Measurements from ENCODE around the gene ARHGAP29. TPM values are rescaled to one million over a fixed set of nuclear protein-coding genes. Genes with fewer than 3 reads are reported as not detected.
"Not testable (repeated sequence)": the region's sequence is repeated elsewhere in the genome, so short reads cannot be mapped to it uniquely, and the experiment has no call there.

The ARHGAP29 gene
- total RNA-seq, 1 donor from 2014 or later = 66.5 TPM

DNA sequence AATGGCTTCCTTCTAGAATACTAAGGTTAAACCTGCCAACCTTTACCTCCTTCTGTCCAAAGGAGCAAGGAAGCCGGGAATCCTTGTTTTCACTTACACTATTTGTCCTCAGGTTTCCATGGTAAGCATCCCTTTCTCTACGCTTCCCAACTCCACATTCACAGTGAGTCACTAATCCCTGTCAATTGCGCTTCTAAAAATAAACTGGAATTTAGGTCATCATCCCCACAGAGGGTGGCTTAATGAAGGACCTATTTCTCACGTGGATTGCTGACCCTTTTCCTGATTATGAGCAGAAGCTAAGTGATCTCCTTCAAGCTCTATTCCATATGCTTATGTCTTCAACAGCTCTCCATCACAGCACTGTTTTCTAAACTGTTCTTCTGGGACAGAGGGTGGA, 76.6 kb downstream of the ARHGAP29 start:
- intact Hi-C loops (cut with DNase I) = no loop called here
- TF ChIP-seq, protein P1, sequence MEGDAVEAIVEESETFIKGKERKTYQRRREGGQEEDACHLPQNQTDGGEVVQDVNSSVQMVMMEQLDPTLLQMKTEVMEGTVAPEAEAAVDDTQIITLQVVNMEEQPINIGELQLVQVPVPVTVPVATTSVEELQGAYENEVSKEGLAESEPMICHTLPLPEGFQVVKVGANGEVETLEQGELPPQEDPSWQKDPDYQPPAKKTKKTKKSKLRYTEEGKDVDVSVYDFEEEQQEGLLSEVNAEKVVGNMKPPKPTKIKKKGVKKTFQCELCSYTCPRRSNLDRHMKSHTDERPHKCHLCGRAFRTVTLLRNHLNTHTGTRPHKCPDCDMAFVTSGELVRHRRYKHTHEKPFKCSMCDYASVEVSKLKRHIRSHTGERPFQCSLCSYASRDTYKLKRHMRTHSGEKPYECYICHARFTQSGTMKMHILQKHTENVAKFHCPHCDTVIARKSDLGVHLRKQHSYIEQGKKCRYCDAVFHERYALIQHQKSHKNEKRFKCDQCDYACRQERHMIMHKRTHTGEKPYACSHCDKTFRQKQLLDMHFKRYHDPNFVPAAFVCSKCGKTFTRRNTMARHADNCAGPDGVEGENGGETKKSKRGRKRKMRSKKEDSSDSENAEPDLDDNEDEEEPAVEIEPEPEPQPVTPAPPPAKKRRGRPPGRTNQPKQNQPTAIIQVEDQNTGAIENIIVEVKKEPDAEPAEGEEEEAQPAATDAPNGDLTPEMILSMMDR (IDR thresholded peaks at IDR 0.05) = no peak
- Histone ChIP-seq H3K36me3 (no peaks in the 10 kb centered on the region), H3K4me3 (no peak overlapping the region), H3K27me3 (no peaks in the 10 kb centered on the region), H3K9me3 (no peaks in the 10 kb centered on the region), H3K4me1 (no peaks in the 10 kb centered on the region), H3K27ac (no peak overlapping the region)
- no peak for ATAC-seq
- DNase-seq = no peak

DNA sequence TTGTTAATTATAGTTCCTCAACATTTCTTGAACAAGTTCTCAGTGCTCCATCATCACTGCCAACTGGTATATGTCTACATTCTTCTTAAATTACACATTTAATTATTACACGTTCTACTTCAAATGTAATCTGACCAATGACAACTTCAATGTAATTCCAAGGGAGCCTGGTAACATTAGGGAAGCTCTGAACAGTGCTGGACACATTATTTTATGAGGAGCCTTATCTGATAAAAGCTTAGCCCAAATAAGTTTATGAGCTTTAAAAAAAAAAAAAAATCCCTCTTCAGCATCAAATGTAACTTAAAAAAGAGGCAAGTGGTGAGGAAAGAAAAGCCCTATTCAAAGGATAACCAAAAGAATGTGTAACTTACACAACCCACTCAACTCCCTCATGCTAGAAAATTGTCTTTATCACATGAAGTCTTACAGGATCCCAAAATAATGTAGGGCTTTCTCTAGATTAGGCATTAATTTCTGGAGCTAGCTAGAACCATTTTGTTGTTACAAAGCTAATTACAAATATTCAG, 81.2 kb downstream of the ARHGAP29 start:
- no peak overlapping the region for H3K27ac ChIP-seq
- intact Hi-C loops (cut with DNase I) = no loop called here

DNA sequence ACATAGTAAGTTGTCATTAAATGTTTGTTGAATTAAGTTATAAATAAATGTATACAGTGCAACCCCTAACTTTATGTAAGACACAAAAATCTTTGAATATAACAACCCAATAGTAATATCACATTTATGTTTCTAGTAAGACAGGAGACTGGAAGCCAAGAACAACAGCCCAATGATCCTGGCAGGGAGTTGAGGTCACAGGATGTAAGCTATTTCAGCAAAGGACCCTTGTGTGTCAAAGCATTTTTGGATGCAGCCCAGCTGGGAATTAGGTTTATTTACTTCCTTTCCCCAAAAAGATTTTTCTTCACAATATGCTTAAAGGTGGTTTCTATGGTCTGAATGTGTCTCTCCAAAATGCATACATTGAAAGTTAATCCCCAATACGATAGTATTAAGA, 82.4 kb downstream of the ARHGAP29 start:
- Histone ChIP-seq H3K4me3 (no peak overlapping the region), H3K27ac (no peak overlapping the region), H3K36me3 (no peaks in the 10 kb centered on the region), H3K27me3 (no peaks in the 10 kb centered on the region), H3K9me3 (no peaks in the 10 kb centered on the region), H3K4me1 (no peaks in the 10 kb centered on the region)
- TF ChIP-seq, protein P1 (IDR thresholded peaks at IDR 0.05) = no peak
- DNase-seq (no peak), ATAC-seq (no peak)
- intact Hi-C loops (cut with DNase I) = no loop called here

More for the DNA sequence above, 81.2 kb downstream of the ARHGAP29 start:
- no peak for DNase-seq
- no peaks in the 10 kb centered on the region for H3K9me3 ChIP-seq
- H3K27me3 ChIP-seq = no peaks in the 10 kb centered on the region
- no peaks in the 10 kb centered on the region for H3K36me3 ChIP-seq
- no peak for ATAC-seq
- H3K4me1 ChIP-seq = no peaks in the 10 kb centered on the region
- H3K4me3 ChIP-seq = no peak overlapping the region
- TF ChIP-seq, protein P1 (IDR thresholded peaks at IDR 0.05) = no peak

DNA sequence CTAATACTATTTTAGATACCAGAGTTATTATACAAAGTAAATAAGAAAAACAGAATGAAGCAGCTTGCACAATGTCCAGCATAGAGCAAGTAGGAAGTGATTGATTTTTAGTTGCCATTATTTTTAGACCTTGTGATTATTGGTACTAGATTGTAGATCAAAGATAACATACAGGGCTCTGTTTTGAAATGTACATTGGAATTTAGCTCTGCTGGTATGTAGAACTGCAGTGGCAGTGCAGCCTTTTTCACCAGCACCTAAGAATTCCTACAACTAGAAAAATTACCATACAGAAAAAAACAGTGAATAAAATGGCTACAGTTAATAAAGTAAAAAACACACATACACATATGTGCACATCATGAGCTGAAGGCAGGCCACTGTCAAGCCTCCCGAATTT, 84.3 kb downstream of the ARHGAP29 start:
- H3K4me3 ChIP-seq = no peak overlapping the region
- ATAC-seq (no peak), DNase-seq (no peak)
- intact Hi-C loops (cut with DNase I) = no loop called here
- H3K9me3 ChIP-seq = no peaks in the 10 kb centered on the region
- TF ChIP-seq, protein P1 (IDR thresholded peaks at IDR 0.05) = no peak
- H3K27ac ChIP-seq = no peak overlapping the region
- H3K27me3 ChIP-seq = no peaks in the 10 kb centered on the region
- H3K4me1 ChIP-seq = no peaks in the 10 kb centered on the region
- no peaks in the 10 kb centered on the region for H3K36me3 ChIP-seq

DNA sequence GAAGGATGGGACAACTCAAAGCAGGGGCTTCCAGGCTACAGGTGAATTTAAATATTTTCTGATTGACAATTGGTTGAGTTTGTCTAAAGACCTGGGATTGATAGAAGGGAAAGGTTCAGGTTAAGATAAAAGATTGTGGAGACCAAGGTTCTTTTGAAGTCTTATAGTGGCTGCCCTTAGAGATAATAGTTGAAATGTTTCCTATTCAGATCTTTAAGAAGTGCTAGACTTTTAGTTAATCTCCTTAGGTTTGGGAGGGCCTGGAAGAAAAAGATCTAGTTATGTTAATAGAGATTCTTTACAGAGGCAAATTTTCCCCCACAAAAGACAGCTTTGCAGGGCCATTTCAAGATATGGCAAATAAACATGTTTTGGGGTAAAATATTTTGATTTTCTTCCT, 88.2 kb downstream of the ARHGAP29 start:
- H3K4me1 ChIP-seq; ATAC-seq; H3K36me3 ChIP-seq; H3K4me3 ChIP-seq; H3K27ac ChIP-seq; intact Hi-C loops (cut with DNase I); H3K9me3 ChIP-seq; H3K27me3 ChIP-seq; DNase-seq: not testable (repeated sequence)

DNA sequence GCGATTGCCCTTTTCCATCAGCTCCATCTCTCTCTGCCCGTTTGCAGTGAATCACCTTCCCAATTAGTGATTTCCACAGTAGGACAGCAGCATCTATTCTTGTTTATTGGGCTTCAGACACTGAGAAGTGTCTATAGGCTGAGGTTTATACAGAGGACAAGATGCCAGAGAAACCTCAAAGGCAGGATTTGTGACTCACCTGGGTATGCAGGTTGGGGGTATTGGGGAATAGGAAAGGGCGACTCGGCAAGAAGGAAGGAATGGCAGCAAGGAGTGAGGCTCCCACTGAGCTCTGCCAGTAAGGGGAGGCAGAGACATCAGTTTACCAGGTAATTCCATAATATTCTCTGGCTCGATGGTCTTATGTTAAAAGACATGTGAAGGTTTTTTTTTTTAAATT, 91.1 kb downstream of the ARHGAP29 start:
- Histone ChIP-seq H3K27me3 (no peaks in the 10 kb centered on the region), H3K4me3 (no peak overlapping the region), H3K27ac (no peak overlapping the region), H3K9me3 (no peaks in the 10 kb centered on the region), H3K4me1 (peaks cover 3% of the 10 kb centered on the region), H3K36me3 (no peaks in the 10 kb centered on the region)
- intact Hi-C loops (cut with DNase I) = no loop called here
- no peak for DNase-seq
- TF ChIP-seq, protein P1 (IDR thresholded peaks at IDR 0.05) = no peak
- no peak for ATAC-seq
